HG02973 (cell line): Measurements from ENCODE around the gene WDR75.

ENCODE experiments used
- ATAC-seq: cut with Tn5 transposase; IDR thresholded peaks from one replicate; pipeline ENCODE4 v1.9.1; 2021; ENCODE audit warnings: moderate library complexity; ENCODE audit not compliant: unreplicated experiment

Gene WDR75

DNA sequence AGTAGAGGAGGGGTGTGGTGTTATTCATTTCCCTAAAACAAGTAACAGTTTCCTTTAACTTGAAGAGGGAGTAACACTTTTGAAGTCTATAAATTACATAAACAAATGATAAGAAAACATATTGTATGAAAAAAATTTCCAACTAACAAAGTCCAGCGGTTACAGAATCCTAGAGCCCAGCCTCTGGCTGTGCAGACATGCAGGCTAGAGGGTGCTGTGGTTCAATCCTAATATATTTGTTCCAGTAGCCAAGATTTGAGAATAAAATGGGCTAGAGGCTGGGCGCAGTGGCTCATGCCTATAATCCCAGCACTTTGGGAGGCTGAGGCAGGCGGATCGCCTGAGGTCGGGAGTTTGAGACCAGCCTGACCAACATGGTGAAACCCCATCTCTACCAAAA is 56.9 kb downstream of the WDR75 start:
- no peak for ATAC-seq

GRCh38 chr2:189499137-189499536 is 57.9 kb downstream of the WDR75 start:
- ATAC-seq, result no peak

- ATAC-seq, result no peak
Observed at GRCh38 chr2:189500456-189501160, 59.3 kb downstream of the WDR75 start.

DNA sequence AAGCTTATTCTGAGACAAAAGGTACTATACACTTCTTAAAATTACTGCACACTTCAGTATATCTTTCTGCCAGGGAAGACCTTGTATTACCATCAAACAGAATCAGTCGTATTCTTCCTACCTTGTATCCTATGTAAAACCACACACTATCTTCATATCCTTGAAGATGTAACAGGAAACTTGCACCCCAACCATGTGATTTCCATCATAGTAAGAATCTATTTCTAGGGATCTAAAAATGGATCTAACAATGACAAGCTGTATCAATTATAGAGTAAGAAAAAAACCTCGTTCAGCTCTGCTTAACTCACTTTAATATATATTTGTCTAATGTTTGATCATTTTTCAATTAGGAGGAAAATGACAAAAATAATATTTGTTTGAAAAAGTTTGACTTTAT is 60.2 kb downstream of the WDR75 start:
- no peak for ATAC-seq

DNA sequence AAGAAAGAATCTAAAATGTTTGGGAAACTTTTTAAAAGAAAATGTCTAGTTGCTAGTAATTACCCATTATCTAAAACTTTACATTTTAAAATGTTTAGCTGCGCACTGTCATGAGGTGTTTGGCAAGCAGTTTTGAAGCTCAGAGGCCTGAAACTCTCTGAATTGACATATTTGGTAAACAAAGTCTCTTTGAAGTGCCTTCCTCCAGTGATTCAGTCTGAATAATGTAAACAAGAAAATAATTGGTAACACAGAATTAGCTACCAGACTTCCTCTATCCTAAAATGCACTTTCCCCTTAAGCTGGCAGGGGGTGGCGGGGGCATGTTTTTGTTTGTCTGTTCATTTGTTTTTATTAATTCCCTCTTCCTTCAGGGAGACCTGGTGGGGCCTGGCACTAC is 61.4 kb downstream of the WDR75 start:
- ATAC-seq, result no peak

- no peak for ATAC-seq
Observed at GRCh38 chr2:189504238-189504637, 63.0 kb downstream of the WDR75 start.

DNA sequence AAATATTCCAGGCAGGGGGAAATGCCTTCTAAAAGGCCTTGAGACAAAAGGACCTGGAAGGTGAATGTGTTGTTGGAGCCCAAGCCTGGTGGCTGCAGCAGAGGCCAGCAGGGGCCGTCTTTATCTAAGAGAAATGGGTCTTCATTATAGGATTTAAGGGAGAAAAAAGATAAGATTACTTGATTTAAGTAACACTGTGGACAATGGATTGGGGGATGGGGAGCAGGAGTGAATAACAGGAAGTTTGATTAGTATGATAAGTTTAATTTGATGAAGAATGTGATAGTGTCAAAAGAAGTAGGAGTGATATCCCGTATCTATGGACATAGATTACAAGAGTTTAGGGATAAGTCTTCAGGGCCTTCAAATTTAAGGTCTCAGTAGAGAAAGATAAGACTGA is 64.2 kb downstream of the WDR75 start:
- no peak for ATAC-seq

DNA sequence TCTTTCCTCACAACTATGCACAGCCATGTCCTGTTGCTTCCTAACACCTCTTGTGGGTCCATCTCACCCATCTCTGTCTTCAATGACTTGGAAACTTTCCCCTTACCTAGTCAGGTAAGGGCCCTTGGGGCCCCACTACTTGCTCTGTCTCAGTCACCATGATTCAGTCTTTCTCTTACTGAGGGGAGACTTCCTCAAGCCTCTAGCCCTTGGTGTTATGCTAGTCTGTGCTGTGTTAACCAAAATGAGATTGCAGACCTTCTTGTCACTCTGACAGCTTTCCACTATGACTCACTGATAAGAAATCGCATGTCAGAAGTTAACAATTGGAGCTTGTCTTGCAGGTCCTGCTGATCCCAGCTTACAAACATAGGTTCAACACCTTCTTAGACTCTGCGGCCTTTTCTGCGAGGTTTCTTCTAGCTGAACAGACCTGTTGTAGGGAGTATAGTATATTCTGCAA is 65.3 kb downstream of the WDR75 start:
- no peak for ATAC-seq

- no peak for ATAC-seq
Observed at GRCh38 chr2:189511210-189511959, 70.1 kb downstream of the WDR75 start.

- ATAC-seq, result no peak
Observed at GRCh38 chr2:189511960-189512319, 70.7 kb downstream of the WDR75 start.

GRCh38 chr2:189512879-189513278 is 71.6 kb downstream of the WDR75 start:
- no peak for ATAC-seq

GRCh38 chr2:189514104-189514503 is 72.8 kb downstream of the WDR75 start:
- ATAC-seq, result no peak

GRCh38 chr2:189515264-189515663 is 74.0 kb downstream of the WDR75 start:
- ATAC-seq, result no peak

DNA sequence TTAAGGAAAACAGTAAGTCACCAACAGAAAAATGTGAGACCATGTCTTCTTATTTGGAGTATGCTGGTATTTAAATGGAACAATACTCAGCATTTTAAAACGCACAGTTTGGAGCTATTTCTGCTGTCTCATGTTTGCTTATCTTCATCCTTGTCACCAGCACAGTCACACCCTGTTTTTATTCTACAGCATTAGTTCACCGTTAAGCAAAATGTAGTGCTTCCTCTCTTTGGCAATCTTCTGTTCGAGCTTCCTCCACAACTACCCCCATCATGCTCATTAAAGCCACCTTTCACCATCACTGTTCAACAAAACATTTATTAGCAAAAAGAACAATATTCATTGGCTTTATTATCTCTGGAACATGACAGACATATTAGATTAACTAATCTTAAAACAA is 75.3 kb downstream of the WDR75 start:
- no peak for ATAC-seq

DNA sequence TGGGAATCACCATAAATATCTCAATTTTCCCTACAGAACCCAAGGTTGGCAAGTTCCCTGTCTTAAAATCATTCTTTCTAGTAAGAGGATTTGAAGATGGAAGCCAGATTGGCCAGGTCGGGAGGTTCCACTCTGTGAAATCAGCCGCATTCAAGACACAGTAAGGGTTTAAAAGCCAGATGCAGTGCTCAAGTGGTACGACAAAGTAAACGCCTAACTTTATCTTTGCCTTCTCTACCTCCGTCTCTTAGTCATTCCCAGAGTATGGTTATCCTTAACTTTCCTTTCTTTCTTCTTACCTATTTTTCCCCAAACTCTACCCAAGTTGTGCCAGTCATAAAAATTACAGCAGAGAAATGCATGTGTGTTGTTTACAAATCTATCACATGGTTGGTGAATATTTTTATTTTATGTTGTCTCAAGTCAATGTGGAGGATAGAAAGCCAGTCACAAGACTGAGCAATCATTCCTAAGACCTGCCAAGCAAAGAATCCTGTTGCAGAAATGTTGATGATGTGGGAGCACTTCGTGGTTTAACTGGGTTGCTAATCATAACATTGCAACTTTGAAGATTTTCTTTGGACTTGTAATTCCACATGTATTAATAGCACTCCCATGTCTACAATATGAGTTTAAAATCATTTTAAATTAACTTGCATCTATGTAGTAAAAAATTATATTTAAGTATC is 76.7 kb downstream of the WDR75 start:
- no peak for ATAC-seq

DNA sequence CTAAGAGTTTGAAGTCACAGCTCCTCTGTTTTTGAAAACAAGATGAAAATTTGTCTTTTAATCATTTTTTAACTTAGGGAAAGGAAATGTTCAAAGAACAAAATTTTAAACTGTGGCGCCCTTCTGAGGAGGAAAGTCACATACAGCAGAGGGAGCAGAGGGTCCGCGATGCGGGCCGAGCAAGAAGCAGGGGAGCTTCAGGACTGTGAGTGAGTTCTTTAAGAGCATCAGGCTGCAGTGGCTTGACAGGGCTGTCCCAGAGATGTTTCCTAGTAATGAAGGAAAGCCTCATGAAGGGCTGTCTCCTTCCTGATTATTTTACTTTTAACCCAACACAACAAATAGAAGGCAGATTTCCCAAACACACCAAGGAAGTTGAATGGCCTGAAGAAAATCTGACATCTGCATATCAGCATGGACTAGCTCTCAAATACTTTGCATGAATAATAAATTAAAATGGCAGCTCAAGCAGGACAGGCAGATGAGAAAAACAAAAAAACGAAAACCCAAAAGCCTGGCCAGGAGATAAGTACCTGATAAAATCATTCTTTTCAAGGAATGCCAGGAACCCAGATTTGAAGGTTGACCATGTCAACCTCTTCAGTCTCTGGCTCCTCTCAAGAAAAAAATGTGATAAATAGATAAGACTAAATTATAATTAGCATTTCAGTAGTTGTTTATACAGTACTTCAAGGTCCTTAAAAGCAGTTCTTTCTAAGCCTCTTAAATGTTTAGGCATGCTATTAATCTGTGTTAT is 78.5 kb downstream of the WDR75 start:
- ATAC-seq, result no peak

GRCh38 chr2:189521699-189522434 is 80.6 kb downstream of the WDR75 start:
- ATAC-seq, result no peak

DNA sequence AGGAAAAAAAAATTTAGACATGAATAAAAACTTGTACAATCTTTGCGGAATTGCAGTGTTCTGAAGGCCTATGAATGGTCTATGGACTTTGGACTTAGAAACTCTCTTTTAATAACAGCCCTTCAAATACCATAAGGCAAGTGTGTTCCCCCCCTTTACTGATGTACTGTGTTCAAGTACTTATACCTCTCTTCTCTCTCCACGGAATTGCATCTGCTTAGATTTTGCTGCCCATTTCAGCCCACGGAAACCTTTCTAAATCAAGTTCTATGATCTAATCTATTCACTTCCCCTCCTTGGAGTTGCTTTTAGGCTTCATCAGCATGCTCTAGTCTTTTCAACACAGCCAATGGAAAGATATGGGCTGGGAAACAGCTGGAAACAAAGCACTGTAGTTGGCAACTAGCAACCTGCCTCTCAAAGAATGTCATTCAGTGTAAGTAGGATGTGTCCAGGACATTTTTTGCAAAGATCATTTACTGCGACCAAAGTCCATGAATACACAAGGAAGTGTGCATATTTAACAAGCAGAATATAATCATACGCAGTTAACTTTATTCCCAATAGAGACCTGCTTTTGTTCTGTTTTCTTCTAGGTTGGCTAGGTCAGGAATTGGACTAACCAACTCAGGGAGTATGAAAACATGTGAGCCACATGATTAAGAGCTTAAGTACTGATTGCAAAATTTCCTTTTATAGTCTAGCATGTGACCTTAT is 81.3 kb downstream of the WDR75 start:
- ATAC-seq, result no peak

DNA sequence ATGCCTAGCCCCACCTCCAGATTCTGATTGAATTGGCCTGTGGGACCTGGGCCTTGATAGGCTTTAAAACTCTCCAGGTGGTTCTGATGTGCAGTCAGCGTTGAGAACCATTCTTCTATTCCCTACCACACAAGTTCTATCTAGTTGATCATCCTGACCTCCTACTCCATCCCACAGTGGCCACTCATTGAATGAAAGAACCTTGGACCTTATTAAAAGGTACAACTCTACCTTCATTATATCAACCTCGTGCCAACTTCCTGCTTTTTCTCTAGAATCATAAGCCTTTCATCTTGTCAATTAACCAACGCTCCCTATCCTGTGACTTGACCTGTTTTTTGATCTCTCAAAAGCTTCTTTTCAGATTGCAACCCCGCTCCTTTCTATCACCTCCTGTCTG is 83.5 kb downstream of the WDR75 start:
- ATAC-seq, result no peak
